ENCODE measurements around the gene CACYBP. TPM values are rescaled to one million over a fixed set of nuclear protein-coding genes. Genes with fewer than 3 reads are reported as not detected.
A peak's percentile ranks its signal among the peaks of the same experiment; 100 is the strongest.

Gene CACYBP
- total RNA-seq, 1 experiment from 2014 or later: 342 TPM

DNA sequence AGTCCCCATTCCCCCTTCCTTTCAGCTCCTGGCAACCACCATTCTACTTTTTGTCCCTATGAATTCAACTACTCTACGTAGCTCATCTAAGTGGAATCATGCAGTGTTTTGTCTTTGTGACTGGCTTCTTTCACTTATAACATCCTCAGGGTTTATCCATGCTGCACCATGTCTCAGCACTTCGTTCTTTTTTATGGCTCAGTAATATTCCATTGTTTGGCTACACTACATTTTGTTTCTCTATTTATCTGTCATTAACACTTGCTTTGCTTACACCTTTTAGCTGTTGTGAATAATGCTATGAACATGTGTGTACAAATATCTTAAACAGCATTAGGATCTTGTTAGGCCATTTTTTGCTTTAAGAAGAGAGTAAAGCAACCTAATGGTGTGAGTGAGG, 25.0 kb downstream of the CACYBP start:
- no peak for TF ChIP-seq CTCF (conservative IDR thresholded peaks at IDR 0.05; ENCODE audit: low read depth, low read length)
- no peak for TF ChIP-seq EZH2phosphoT487 (IDR thresholded peaks at IDR 0.05; ENCODE audit: borderline replicate concordance, low read length)
- TF ChIP-seq EZH2 (IDR thresholded peaks at IDR 0.05; ENCODE audit: low read length, unreplicated experiment): no peak
- Histone ChIP-seq H3F3A (ENCODE audit: low read length, unreplicated experiment) (no peaks in the 10 kb centered on the region), H3K27me3 (ENCODE audit: low read length) (no peaks in the 10 kb centered on the region), H3K36me3 (ENCODE audit: low read depth, low read length) (no peaks in the 10 kb centered on the region), H3K27ac (ENCODE audit: low read length) (no peak overlapping the region), H3K79me2 (ENCODE audit: low read length) (peaks cover 25% of the 10 kb centered on the region), H3K4me2 (ENCODE audit: low read length) (no peak overlapping the region), H2AFZ (ENCODE audit: low read length) (no peak overlapping the region), H3K9me2 (replicated peaks; ENCODE audit: low read length) (no peaks in the 10 kb centered on the region), H3K9me3 (ENCODE audit: low read length) (no peaks in the 10 kb centered on the region), H3K9ac (ENCODE audit: low read length) (no peak overlapping the region), H3K4me1 (ENCODE audit: insufficient read depth, low read length) (peaks cover 8% of the 10 kb centered on the region), H3K4me3 (ENCODE audit: low read length) (no peak overlapping the region), H4K20me1 (ENCODE audit: low read length) (no peaks in the 10 kb centered on the region)
- CTCF ChIA-PET: no interaction called here
- no TSS peak for BruUV-seq (replicated peaks)
- intact Hi-C loops (cut with micrococcal nuclease): loop anchor here (5.0 kb wide), 1 partner anchor 1188 kb away; no protein-coding TSS in a partner anchor
- DNase-seq (no peak), ATAC-seq (no peak)
- POLR2A ChIA-PET (ENCODE audit: unreplicated experiment): no interaction called here

DNA sequence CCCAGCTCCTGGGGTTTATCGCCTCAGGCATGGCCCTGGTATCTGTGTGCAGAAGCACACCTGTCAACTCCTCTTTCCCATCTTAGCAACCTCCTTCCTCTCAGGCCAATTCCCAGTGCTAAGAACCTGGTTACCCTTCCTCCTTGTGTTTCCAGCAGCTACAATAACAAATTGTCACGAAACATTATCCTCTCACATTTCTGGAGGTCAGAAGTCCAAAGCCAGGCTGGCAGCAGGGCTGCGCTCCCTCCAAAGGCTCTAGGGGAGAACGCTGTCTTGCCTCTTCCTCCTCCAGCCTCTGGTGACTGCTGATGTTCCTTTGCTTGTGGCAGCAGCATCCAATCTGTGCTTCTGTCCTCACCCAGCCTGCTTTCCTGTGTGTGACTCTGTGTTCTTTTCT, 34.2 kb downstream of the CACYBP start:
- Histone ChIP-seq H3K9ac (ENCODE audit: low read length) (no peak overlapping the region), H3K4me1 (ENCODE audit: insufficient read depth, low read length) (peaks cover 18% of the 10 kb centered on the region), H3K27me3 (ENCODE audit: low read length) (no peaks in the 10 kb centered on the region), H3K4me3 (ENCODE audit: low read length) (no peak overlapping the region), H3K9me2 (replicated peaks; ENCODE audit: low read length) (no peaks in the 10 kb centered on the region), H3K4me2 (ENCODE audit: low read length) (no peak overlapping the region), H3K36me3 (ENCODE audit: low read depth, low read length) (no peaks in the 10 kb centered on the region), H4K20me1 (ENCODE audit: low read length) (no peaks in the 10 kb centered on the region), H3K27ac (ENCODE audit: low read length) (no peak overlapping the region), H3K9me3 (ENCODE audit: low read length) (no peaks in the 10 kb centered on the region), H3F3A (ENCODE audit: low read length, unreplicated experiment) (no peaks in the 10 kb centered on the region), H2AFZ (ENCODE audit: low read length) (no peak overlapping the region), H3K79me2 (ENCODE audit: low read length) (no peaks in the 10 kb centered on the region)
- intact Hi-C loops (cut with micrococcal nuclease): loop anchor here (5.0 kb wide), 1 partner anchor 113 kb away; no protein-coding TSS in a partner anchor
- POLR2A ChIA-PET (ENCODE audit: unreplicated experiment): no interaction called here
- DNase-seq (no peak), ATAC-seq (no peak)
- CTCF ChIA-PET: no interaction called here
- BruUV-seq (replicated peaks): no TSS peak
- TF ChIP-seq EZH2phosphoT487 (IDR thresholded peaks at IDR 0.05; ENCODE audit: borderline replicate concordance, low read length) (no peak), CTCF (conservative IDR thresholded peaks at IDR 0.05; ENCODE audit: low read depth, low read length) (no peak), EZH2 (IDR thresholded peaks at IDR 0.05; ENCODE audit: low read length, unreplicated experiment) (no peak)

DNA sequence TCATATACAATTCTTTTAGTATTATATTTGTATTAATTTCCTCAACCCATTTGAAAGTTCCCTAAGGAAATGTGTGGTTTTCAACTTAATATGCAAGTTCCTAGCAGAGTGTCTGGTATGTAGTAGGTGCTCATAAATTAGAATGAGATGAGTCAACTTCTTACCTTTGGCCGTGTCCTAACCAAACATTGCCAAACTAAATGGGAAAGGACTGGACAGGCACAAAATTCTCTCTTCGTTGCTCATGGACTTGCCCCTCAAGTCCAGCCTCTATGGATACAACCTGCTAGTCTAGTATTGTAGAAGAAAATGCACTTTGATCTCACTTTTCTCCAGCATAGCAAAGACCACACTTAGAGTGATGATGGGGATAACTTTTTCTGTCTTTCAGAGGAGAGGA, 35.0 kb downstream of the CACYBP start:
- Histone ChIP-seq H2AFZ (ENCODE audit: low read length) (no peak overlapping the region), H3K9me2 (replicated peaks; ENCODE audit: low read length) (no peaks in the 10 kb centered on the region), H3K27ac (ENCODE audit: low read length) (no peak overlapping the region), H3K4me2 (ENCODE audit: low read length) (no peak overlapping the region), H3F3A (ENCODE audit: low read length, unreplicated experiment) (no peaks in the 10 kb centered on the region), H3K4me1 (ENCODE audit: insufficient read depth, low read length) (peaks cover 11% of the 10 kb centered on the region; the same call in 1 of the 2 replicates), H3K9me3 (ENCODE audit: low read length) (no peaks in the 10 kb centered on the region), H3K79me2 (ENCODE audit: low read length) (no peaks in the 10 kb centered on the region), H3K4me3 (ENCODE audit: low read length) (no peak overlapping the region), H4K20me1 (ENCODE audit: low read length) (no peaks in the 10 kb centered on the region), H3K27me3 (ENCODE audit: low read length) (no peaks in the 10 kb centered on the region), H3K36me3 (ENCODE audit: low read depth, low read length) (no peaks in the 10 kb centered on the region), H3K9ac (ENCODE audit: low read length) (no peak overlapping the region)
- DNase-seq (peak; percentile 62), ATAC-seq (peak; percentile 18; the same call in 1 of the 2 replicates)
- ChIA-PET CTCF (no interaction called here), POLR2A (ENCODE audit: unreplicated experiment) (no interaction called here)
- no TSS peak for BruUV-seq (replicated peaks)
- intact Hi-C loops (cut with micrococcal nuclease): loop anchor here (5.0 kb wide), 1 partner anchor 113 kb away; no protein-coding TSS in a partner anchor
- TF ChIP-seq CTCF (conservative IDR thresholded peaks at IDR 0.05; ENCODE audit: low read depth, low read length) (no peak), EZH2 (IDR thresholded peaks at IDR 0.05; ENCODE audit: low read length, unreplicated experiment) (no peak), EZH2phosphoT487 (IDR thresholded peaks at IDR 0.05; ENCODE audit: borderline replicate concordance, low read length) (no peak)

Data from PC-3 (cell line).